Mucosa of rectum (tissue), 2 donors: Measurements from ENCODE around the gene FAM124A.

Experiments
- H3K27ac ChIP-seq, 2 donors: one replicate each; pipeline ENCODE4 v1.7.0; 2013; ENCODE audit warnings: inconsistent platforms in 2 of 2, low read depth in 2 of 2, low read length in 2 of 2
- H3K27me3 ChIP-seq, 2 donors: one replicate each; pipeline ENCODE4 v1.7.0; 2013; ENCODE audit warnings: low read length in 2 of 2; ENCODE audit not compliant: control insufficient read depth in 2 of 2, insufficient read depth in 2 of 2
- H3K36me3 ChIP-seq, 2 donors: one replicate each; pipeline ENCODE4 v1.7.0; 2013; ENCODE audit warnings: low read length in 2 of 2; ENCODE audit not compliant: control insufficient read depth in 2 of 2, insufficient read depth in 2 of 2
- H3K4me1 ChIP-seq, 2 donors: one replicate each; pipeline ENCODE4 v1.7.0; 2013; ENCODE audit warnings: low read length in 2 of 2, mild to moderate bottlenecking in 1 of 2; ENCODE audit not compliant: control insufficient read depth in 2 of 2, insufficient read depth in 2 of 2
- H3K4me3 ChIP-seq, 2 donors: one replicate each; pipeline ENCODE4 v1.7.0; 2013; ENCODE audit warnings: low read length in 2 of 2
- H3K9ac ChIP-seq, 2 donors: one replicate each; pipeline ENCODE4 v1.7.0; 2013; ENCODE audit warnings: low read length in 2 of 2, low read depth in 1 of 2, mild to moderate bottlenecking in 1 of 2
- H3K9me3 ChIP-seq, 2 donors: one replicate each; pipeline ENCODE4 v1.7.0; 2013; ENCODE audit warnings: low read length in 2 of 2; ENCODE audit not compliant: control insufficient read depth in 2 of 2
- donor health status: healthy.
- donor health status: Normal muscosa, but diverticular disease.

The FAM124A gene

DNA sequence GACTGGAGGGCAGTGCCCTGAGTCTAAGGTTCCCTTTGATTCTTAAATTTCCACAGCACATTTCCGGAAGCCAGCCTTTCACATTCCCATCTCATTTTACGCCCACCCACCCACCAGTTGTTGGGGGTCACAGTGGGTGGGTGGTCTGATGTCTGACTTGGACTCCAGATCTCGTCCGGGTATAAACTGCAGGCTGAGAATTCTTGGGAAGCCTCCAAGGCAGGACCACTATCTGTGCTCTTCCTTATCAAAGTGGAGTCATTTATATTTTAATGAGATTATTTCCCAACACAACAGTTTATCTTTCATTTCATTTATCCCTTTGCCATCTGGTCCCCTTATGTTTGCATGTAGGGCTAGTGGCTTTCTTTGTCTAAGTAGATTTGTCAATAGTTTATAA lies 3.6 kb upstream of the FAM124A start:
- Histone ChIP-seq H3K27ac (no peak overlapping the region), H3K36me3 (no peaks in the 10 kb centered on the region), H3K4me1 (peaks cover 0 to 4% of the 10 kb centered on the region in 2 donors), H3K27me3 (peaks cover 15 to 26% of the 10 kb centered on the region in 2 donors), H3K9ac (no peak overlapping the region), H3K4me3 (no peak overlapping the region), H3K9me3 (no peaks in the 10 kb centered on the region)

- Histone ChIP-seq H3K9me3 (no peaks in the 10 kb centered on the region), H3K4me3 (no peak overlapping the region), H3K27ac (no peak overlapping the region), H3K4me1 (peaks cover 0 to 4% of the 10 kb centered on the region in 2 donors), H3K9ac (no peak overlapping the region), H3K36me3 (no peaks in the 10 kb centered on the region), H3K27me3 (peaks cover 19 to 22% of the 10 kb centered on the region in 2 donors)
Measured at GRCh38 chr13:51220706-51221105, 1.5 kb upstream of the FAM124A start.

- Histone ChIP-seq H3K27me3 (peaks cover 20 to 22% of the 10 kb centered on the region in 2 donors), H3K4me3 (no peak overlapping the region), H3K9me3 (no peaks in the 10 kb centered on the region), H3K27ac (no peak overlapping the region), H3K4me1 (peaks cover 0 to 4% of the 10 kb centered on the region in 2 donors), H3K36me3 (no peaks in the 10 kb centered on the region), H3K9ac (no peak overlapping the region)
Measured at GRCh38 chr13:51221108-51221507, 1.1 kb upstream of the FAM124A start.

DNA sequence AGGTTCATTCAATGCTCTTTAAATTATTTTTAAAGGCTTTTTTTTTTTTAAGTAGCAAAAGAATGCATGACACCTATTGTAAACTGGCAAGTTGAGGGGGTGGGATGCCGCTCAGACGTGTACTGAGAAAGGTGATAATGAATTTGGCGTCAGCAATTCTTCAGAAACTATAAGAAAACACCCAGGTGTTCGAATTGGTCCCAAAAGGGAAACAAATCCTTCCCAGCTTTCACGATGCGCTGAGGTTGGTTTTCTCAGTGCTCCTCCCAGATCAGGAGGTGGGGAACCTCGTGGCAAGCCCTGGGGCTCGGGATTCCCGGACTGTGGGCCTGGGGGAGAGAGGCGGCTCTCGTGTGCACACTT lies 543 bp upstream of the FAM124A start:
- Histone ChIP-seq H3K9me3 (no peaks in the 10 kb centered on the region), H3K4me1 (peaks cover 0 to 4% of the 10 kb centered on the region in 2 donors), H3K27me3 (peaks cover 22 to 23% of the 10 kb centered on the region in 2 donors), H3K36me3 (no peaks in the 10 kb centered on the region), H3K27ac (no peak overlapping the region), H3K9ac (no peak overlapping the region), H3K4me3 (peak overlapping the region; percentile 74 to 80)

- Histone ChIP-seq H3K4me3 (peak overlapping the region; percentile 67 to 74), H3K27me3 (peaks cover 19 to 23% of the 10 kb centered on the region in 2 donors), H3K9ac (peak overlapping the region in 1 of 2 donors; percentile 23), H3K36me3 (no peaks in the 10 kb centered on the region), H3K27ac (peak overlapping the region in 1 of 2 donors; percentile 9), H3K4me1 (peaks cover 0 to 4% of the 10 kb centered on the region in 2 donors), H3K9me3 (no peaks in the 10 kb centered on the region)
Measured at GRCh38 chr13:51222686-51223559, 725 bp downstream of the FAM124A start.

GRCh38 chr13:51223560-51224270 lies 1.5 kb downstream of the FAM124A start:
- no peak overlapping the region for H3K9ac ChIP-seq

GRCh38 chr13:51225029-51225428 lies 2.8 kb downstream of the FAM124A start:
- no peak overlapping the region for H3K9ac ChIP-seq
- peaks cover 0 to 4% of the 10 kb centered on the region in 2 donors for H3K4me1 ChIP-seq
- H3K27ac ChIP-seq, result no peak overlapping the region
- H3K4me3 ChIP-seq, result no peak overlapping the region
- H3K27me3 ChIP-seq, result peaks cover 19 to 23% of the 10 kb centered on the region in 2 donors
- no peaks in the 10 kb centered on the region for H3K36me3 ChIP-seq
- no peaks in the 10 kb centered on the region for H3K9me3 ChIP-seq

More at GRCh38 chr13:51223560-51224270, 1.5 kb downstream of the FAM124A start:
- Histone ChIP-seq H3K27ac (no peak overlapping the region), H3K36me3 (no peaks in the 10 kb centered on the region), H3K9me3 (no peaks in the 10 kb centered on the region), H3K4me1 (peaks cover 0 to 4% of the 10 kb centered on the region in 2 donors), H3K27me3 (peaks cover 19 to 23% of the 10 kb centered on the region in 2 donors), H3K4me3 (no peak overlapping the region)

- Histone ChIP-seq H3K9me3 (no peaks in the 10 kb centered on the region), H3K27ac (no peak overlapping the region), H3K27me3 (peaks cover 18 to 20% of the 10 kb centered on the region in 2 donors), H3K9ac (no peak overlapping the region), H3K36me3 (no peaks in the 10 kb centered on the region), H3K4me1 (peaks cover 0 to 4% of the 10 kb centered on the region in 2 donors), H3K4me3 (no peak overlapping the region)
Measured at GRCh38 chr13:51227404-51227803, 5.2 kb downstream of the FAM124A start.

GRCh38 chr13:51229101-51229719 lies 7.0 kb downstream of the FAM124A start:
- H3K27ac ChIP-seq, result no peak overlapping the region
- no peaks in the 10 kb centered on the region for H3K36me3 ChIP-seq
- no peak overlapping the region for H3K4me3 ChIP-seq
- peaks cover 5 to 10% of the 10 kb centered on the region in 2 donors for H3K27me3 ChIP-seq
- H3K9me3 ChIP-seq, result no peaks in the 10 kb centered on the region
- H3K4me1 ChIP-seq, result no peaks in the 10 kb centered on the region
- H3K9ac ChIP-seq, result no peak overlapping the region

DNA sequence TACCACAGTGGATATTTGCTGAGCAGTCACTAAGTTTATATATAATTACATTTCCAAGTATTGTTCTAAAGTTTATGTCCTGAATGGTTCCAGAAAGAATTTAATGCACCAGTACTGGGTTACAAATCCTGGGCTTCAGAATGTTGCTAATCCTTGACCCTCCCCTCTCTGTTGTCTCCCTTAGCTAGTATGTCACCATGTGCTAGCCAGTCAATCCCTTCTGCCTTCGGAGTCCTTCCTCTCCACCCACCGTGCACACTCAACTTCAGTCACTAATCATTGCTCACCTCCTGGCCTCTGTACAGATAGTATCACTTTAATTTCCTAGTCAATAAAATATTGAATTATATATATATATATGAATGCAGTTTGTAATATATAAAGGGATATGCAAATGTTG lies 7.5 kb downstream of the FAM124A start:
- no peak overlapping the region for H3K27ac ChIP-seq
- no peaks in the 10 kb centered on the region for H3K36me3 ChIP-seq
- H3K9ac ChIP-seq, result no peak overlapping the region
- H3K9me3 ChIP-seq, result no peaks in the 10 kb centered on the region
- no peaks in the 10 kb centered on the region for H3K4me1 ChIP-seq
- H3K27me3 ChIP-seq, result peaks cover 5 to 8% of the 10 kb centered on the region in 2 donors
- H3K4me3 ChIP-seq, result no peak overlapping the region
